ENCODE results near the gene MRM2.

Gene MRM2

DNA sequence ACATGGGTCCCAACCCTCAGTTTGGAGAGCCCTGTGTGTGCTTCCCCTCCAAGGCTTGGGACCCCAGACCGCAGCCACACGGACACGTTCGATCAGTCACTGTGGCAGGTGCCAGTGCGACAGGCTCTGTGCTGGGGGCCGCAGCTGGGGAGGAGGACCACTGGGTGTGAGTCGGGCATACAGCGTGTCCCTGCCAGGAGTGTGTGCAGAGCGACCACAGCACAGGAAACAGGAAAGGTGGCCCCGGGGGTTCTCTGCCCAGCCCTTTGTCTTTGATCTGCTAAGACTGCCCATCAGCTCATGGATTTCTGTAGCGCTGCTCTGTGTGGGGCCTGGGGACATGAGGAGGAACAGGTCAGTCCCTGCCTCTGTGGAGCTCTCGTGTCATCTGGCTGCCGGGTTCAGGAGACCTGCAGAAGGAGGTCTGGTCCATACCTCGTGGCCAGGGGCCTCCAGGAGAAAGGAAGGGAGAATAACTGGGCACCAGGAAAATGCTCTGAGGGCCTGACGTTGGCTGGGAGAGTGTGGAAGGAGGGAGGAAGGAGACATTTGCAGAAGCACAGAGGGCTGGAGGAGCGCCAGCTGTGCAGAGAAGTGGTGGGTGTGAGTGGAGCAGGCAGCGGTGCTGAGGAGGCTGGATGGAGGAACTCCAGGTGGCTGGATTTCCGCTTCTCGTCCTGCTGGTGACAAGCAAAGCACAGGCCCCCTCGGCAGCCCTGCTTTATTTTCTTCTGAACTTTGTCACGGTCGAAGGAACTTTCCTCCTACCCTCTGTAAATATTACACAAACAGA, 4.1 kb upstream of the MRM2 start:
- DNase-seq: no peak

DNA sequence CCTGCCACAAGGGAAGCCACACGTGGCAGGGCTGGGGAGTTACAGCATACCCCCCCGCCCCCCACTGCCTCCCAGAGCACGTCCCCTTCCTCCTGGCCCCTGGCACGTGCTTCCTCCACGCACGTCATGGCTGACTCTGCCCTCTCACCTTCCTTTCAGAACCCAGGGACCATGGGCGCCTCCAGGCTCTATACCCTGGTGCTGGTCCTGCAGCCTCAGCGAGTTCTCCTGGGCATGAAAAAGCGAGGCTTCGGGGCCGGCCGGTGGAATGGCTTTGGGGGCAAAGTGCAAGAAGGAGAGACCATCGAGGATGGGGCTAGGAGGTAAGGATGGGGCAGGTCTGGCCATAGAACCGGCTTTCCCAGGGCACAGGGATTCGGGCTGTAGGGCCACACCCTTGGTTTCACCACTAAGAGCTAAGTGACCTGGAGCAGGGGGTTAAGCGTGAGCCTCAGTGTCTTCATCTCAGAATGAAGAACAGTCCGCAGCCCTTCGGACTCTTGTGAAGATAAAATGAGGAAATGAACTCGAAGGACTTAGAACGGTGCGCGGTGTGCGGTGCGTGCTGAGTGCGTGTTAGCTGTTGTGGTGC, 2.5 kb upstream of the MRM2 start:
- no peak for DNase-seq

- no peak for DNase-seq
Measured at GRCh38 chr7:2243458-2243857, 1.5 kb upstream of the MRM2 start.

GRCh38 chr7:2242541-2243429, 780 bp upstream of the MRM2 start:
- peak; percentile 37 to 48 for DNase-seq

DNA sequence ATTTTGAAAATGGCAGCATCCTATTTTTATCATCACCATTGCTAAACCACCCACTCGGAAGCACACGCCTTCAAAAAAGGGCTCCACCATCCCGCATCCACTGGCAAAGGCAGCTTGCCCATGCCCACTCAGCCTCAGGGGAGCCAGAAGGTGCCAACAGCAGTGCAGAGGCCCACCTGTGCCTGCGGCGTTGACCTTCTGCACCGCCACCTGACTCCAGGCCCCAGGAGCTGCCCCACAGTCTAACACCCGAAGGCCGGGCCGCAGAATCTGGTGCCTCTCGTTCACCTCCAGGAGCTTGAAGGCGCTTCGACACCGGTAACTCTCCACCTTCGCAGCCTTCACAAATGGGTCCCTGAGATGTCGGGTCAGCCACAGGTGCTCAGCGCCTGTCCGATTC, 2.8 kb downstream of the MRM2 start:
- no peak for DNase-seq

DNA sequence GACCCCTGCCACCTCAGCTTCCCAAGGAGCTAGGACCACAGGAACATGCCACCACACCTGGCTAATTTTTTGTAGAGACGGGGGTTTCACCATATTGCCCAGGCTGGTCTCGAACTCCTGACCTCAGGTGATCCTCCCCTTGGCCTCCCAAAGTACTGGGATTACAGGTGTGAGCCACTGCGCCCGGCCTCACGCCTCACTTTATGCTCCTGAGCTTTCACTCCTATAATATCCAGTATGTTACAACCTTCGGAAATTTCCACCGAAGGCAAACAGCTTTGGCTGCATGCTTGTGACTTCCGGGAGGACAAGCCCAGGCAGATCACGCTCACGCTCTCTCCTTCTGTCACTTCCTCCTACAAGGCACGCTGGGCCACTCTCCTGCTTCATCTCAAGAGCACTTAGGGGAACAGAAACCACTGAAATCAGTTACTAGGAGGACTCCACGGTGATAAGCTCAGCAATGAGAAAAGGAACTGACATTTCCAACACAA, 4.8 kb downstream of the MRM2 start:
- DNase-seq: no peak

GRCh38 chr7:2233926-2234325, 8.1 kb downstream of the MRM2 start:
- DNase-seq: no peak

DNA sequence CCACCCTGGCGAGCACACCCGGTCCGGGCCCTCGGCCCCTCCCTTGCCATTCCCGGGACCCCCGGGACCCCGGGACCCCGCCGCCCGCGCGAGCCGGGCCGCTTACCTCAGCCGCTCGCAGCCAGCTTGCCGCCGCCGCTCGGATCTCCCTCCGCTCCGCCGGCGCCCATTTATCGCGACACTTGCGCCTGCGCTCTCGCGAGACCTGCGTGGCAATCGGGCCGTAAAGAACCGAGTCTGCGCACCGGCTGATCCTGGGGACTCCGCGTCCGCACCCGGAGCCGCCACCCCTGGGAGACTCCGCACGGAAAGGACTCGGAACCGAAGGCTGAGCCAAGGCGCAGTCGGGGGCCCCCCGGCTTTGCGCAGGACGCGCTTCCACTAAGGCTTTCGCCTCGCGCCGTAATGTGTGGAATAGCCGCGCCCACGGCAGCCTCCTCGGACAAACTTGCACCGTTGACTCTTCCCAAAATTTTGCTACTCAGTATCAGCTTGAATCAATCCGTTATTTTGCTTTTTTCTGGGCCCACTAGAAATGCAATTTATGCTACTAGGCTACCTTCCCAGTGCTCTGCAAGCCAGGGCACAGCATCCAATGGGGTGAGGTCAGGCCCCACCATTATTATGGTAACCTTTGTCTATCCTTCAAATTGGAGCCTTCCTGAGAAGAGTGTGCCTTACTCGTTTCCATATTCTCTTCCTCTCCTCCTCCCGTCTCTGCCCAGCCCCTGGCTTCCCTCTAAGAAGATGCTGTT, 9.1 kb downstream of the MRM2 start, which contains the start of gene MAD1L1:
MAD1L1 (minus strand) TSS at position 180 of the 755 bp plus-strand sequence. CDS start 2,812 bp downstream, outside the sequence.
- peak; percentile 87 to 90 for DNase-seq

GRCh38 chr7:2231992-2232765, 9.8 kb downstream of the MRM2 start:
- DNase-seq: peak; percentile 25 to 29

DNA sequence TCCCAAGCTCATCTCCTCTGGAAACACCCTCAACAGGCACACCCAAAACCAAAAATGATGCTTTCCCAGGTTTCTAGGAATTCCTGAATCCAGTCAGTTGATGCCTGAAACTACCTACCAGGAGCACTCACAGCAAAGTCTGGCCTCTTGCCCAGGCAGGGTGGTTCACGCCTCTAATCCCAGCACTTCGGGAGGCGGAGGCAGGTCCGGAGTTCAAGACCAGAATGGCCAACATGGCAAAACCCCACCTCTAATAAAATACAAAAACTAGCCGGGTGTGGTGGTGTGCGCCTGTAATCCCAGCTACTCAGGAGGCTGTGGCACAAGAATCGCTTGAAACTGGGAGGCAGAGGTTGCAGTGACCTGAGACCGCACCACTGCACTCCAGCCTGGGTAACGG, 11.1 kb downstream of the MRM2 start:
- DNase-seq: no peak

GRCh38 chr7:2230226-2230625, 11.8 kb downstream of the MRM2 start:
- DNase-seq: no peak

DNA sequence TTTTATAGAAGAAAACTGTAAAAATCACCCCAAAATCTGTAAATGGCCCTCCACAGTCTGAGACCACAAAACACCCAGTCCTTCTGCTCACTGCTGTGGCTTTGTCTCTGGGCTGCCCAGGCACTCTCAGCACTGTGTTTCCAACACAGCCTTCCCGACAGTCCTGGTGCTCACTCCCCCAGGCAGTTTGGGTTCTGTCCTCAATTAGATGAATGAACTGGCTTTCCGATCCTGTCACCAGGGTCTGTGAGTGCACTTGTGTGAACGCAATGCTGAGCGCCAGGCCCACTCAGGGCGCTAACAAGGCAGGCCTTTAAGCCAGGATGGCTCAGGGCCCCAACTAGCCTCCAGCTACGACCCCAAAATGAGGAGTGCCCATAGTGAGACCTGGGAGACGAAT, 12.5 kb downstream of the MRM2 start:
- DNase-seq: no peak

- DNase-seq: no peak
Measured at GRCh38 chr7:2228921-2229320, 13.1 kb downstream of the MRM2 start.

- DNase-seq: no peak
Measured at GRCh38 chr7:2227699-2228098, 14.3 kb downstream of the MRM2 start.

GRCh38 chr7:2225830-2226229, 16.2 kb downstream of the MRM2 start:
- no peak for DNase-seq

DNA sequence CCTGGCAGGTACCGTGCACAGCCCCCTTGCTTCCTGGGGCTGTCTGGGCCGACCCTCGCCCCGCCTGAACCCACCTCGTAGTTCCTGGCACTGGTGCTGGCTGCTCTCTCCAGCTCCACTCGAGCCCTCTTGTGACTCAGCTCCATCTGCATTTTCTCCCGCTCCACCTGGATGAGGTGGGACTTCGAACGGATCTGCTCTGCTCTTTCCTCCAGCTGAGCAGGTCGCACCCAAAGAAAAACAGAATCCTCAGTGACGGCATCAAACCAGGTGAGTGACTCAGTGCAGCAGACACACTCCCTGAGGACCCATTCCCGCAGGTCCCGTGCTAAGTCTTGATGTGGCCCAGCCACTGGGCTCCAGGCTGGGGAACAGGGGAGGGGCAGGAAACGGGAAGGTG, 16.7 kb downstream of the MRM2 start:
- no peak for DNase-seq

DNA sequence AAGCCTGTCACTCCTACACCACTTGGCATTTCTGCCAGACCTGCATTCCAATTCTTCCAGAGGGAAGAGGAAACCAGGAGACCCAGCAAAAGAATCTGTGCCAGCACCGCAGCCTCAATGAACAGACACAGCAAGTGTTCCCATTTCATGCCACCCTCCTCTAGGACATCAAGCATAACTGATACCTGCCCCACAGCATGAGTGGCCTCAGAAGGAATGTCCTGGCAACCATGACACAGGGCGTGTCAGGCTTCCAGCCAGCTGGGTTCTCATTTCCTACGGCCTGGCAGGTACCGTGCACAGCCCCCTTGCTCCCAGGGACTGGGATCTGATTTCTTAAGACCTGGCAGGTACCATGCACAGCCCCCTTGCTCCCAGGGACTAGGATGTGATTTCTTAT, 17.1 kb downstream of the MRM2 start:
- DNase-seq: no peak

DNA sequence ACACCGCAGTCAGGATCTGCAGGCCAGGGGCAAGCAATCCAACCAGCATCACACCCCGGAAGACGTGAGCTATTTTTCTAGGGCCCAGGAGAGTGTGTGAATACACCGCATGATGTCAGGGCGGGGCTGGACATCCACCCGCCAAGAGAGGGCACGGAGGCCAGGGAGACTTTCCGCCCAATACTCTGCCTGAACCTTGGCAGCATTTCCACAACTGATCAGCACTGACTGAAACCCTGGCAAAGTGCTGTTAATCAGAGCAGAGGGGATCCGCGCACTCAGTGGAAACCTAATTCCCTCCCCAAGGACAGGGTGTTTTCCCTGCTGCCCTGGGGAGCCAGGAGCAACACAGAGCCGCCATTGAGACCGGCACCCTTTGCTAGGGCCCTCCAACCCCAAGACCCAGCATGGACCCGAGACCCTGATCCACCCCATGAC, 17.5 kb downstream of the MRM2 start:
- no peak for DNase-seq

GRCh38 chr7:2223321-2223720, 18.7 kb downstream of the MRM2 start:
- no peak for DNase-seq

- DNase-seq: no peak
Measured at GRCh38 chr7:2222516-2222915, 19.5 kb downstream of the MRM2 start.

DNA sequence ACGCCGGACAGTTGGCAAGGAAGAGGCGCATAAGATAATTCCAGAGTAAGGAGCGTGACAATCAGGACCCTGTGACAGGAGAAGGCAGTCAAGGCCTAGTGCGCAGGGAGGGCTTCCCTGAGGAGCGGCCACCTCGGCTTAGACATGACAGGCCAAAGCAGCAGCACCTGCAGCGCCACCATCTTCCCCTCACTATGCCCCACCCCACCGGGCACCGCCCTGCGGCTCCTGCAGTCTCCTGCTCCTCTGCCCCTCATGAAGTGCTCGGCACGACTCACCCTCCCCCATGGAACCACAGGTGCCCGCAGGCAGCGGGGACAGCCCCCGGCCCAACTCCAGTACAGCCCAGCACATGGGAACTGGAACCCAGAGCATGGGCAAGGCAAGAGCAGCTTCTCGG, 21.1 kb downstream of the MRM2 start:
- no peak for DNase-seq

- DNase-seq: no peak
Measured at GRCh38 chr7:2220506-2220905, 21.5 kb downstream of the MRM2 start.

Data from activated CD4-positive, alpha-beta T cell treated with anti-CD3 and anti-CD28 coated beads, Interleukin-2, amount 50 U/mL, for 48 hours (primary cell).